ENCODE data around the gene SDK1. TPM values are rescaled to one million over a fixed set of nuclear protein-coding genes. Genes with fewer than 3 reads are reported as not detected.

Gene SDK1
- total and polyA plus RNA-seq, 2 experiments from 2014 or later, result 2.1 to 10.0 TPM

DNA sequence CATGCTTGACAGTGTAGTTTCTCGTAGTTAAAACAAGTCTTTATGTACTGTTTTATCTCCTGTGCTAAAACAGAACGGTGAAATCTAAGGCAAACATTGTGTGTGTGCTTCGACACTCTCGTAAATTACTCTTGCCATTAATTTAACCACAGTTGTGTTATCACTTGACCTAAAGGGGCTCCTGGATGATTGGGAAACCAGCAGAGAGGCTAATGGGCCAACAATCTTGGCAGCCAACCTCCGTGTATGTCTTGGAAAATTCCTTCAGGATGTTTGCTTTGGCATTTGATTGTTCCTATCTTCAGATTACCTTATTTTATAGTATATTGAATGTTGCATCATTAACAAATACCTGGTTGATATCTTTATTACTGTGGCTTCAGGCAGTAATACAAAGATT lies 409.5 kb downstream of the SDK1 start (continued):
- TF ChIP-seq, protein P1, sequence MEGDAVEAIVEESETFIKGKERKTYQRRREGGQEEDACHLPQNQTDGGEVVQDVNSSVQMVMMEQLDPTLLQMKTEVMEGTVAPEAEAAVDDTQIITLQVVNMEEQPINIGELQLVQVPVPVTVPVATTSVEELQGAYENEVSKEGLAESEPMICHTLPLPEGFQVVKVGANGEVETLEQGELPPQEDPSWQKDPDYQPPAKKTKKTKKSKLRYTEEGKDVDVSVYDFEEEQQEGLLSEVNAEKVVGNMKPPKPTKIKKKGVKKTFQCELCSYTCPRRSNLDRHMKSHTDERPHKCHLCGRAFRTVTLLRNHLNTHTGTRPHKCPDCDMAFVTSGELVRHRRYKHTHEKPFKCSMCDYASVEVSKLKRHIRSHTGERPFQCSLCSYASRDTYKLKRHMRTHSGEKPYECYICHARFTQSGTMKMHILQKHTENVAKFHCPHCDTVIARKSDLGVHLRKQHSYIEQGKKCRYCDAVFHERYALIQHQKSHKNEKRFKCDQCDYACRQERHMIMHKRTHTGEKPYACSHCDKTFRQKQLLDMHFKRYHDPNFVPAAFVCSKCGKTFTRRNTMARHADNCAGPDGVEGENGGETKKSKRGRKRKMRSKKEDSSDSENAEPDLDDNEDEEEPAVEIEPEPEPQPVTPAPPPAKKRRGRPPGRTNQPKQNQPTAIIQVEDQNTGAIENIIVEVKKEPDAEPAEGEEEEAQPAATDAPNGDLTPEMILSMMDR (conservative IDR thresholded peaks at IDR 0.05; ENCODE audit: low read depth in 2 of 2), result no peak
- TF ChIP-seq ZNF114 (CRISPR knock-in tag; IDR thresholded peaks at IDR 0.05) (no peak), STAT1 (IDR thresholded peaks at IDR 0.05; ENCODE audit: unreplicated experiment) (no peak), ZNF331 (CRISPR knock-in tag; IDR thresholded peaks at IDR 0.05; ENCODE audit: low read depth) (no peak), EZH2phosphoT487 (IDR thresholded peaks at IDR 0.05; ENCODE audit: unreplicated experiment) (no peak), JUNB (IDR thresholded peaks at IDR 0.05; ENCODE audit: unreplicated experiment) (no peak), CREB1 (CRISPR knock-in tag; IDR thresholded peaks at IDR 0.05; ENCODE audit: low read depth) (no peak)
- TF ChIP-seq, protein P2, sequence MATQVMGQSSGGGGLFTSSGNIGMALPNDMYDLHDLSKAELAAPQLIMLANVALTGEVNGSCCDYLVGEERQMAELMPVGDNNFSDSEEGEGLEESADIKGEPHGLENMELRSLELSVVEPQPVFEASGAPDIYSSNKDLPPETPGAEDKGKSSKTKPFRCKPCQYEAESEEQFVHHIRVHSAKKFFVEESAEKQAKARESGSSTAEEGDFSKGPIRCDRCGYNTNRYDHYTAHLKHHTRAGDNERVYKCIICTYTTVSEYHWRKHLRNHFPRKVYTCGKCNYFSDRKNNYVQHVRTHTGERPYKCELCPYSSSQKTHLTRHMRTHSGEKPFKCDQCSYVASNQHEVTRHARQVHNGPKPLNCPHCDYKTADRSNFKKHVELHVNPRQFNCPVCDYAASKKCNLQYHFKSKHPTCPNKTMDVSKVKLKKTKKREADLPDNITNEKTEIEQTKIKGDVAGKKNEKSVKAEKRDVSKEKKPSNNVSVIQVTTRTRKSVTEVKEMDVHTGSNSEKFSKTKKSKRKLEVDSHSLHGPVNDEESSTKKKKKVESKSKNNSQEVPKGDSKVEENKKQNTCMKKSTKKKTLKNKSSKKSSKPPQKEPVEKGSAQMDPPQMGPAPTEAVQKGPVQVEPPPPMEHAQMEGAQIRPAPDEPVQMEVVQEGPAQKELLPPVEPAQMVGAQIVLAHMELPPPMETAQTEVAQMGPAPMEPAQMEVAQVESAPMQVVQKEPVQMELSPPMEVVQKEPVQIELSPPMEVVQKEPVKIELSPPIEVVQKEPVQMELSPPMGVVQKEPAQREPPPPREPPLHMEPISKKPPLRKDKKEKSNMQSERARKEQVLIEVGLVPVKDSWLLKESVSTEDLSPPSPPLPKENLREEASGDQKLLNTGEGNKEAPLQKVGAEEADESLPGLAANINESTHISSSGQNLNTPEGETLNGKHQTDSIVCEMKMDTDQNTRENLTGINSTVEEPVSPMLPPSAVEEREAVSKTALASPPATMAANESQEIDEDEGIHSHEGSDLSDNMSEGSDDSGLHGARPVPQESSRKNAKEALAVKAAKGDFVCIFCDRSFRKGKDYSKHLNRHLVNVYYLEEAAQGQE (IDR thresholded peaks at IDR 0.05; ENCODE audit: unreplicated experiment), result no peak
- TF ChIP-seq, protein P3, sequence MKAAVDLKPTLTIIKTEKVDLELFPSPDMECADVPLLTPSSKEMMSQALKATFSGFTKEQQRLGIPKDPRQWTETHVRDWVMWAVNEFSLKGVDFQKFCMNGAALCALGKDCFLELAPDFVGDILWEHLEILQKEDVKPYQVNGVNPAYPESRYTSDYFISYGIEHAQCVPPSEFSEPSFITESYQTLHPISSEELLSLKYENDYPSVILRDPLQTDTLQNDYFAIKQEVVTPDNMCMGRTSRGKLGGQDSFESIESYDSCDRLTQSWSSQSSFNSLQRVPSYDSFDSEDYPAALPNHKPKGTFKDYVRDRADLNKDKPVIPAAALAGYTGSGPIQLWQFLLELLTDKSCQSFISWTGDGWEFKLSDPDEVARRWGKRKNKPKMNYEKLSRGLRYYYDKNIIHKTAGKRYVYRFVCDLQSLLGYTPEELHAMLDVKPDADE (IDR thresholded peaks at IDR 0.05), result no peak

DNA sequence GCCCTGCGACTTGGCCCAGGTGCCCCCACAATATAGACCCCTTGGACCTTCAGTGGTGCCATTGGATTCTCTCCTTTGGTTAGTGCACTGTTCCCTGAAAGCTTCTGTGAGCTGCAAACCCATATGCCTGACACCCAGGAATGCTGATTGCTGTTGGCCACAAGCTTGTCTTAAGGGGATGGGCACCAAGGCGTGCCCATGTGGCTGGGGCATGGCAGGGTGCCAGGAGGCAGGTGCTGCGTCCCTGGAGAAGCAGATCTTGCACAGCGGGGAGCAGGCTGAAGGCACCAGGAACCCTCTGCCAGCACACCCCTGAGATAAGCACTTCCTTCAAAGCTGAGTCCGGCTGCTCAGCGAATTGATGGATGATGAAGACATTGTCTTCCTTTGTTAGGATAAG lies 411.8 kb downstream of the SDK1 start:
- no peaks in the 10 kb centered on the region; the same call in 1 of the 2 replicates for H3K9me2 ChIP-seq (ENCODE audit: insufficient read depth)
- Mint-ChIP-seq H3K4me1 (peaks cover 4% of the 10 kb centered on the region; the same call in 1 of the 3 replicates), H3K9me3 (peaks cover 10% of the 10 kb centered on the region), H3K27ac (no peak overlapping the region), H3K27me3 (ENCODE audit: insufficient read depth, low read depth, poor library complexity) (no peaks in the 10 kb centered on the region), H3K4me3 (no peak overlapping the region), H3K36me3 (ENCODE audit: low read depth) (peaks cover 5% of the 10 kb centered on the region; the same call in 1 of the 3 replicates)
- H4K20me1 ChIP-seq (replicated peaks; ENCODE audit: insufficient read depth), result no peaks in the 10 kb centered on the region
- no peak for ATAC-seq
- H3K79me2 ChIP-seq (replicated peaks; ENCODE audit: insufficient read depth), result no peaks in the 10 kb centered on the region
- H3K4me1 ChIP-seq (ENCODE audit: insufficient read depth), result no peaks in the 10 kb centered on the region
- DNase-seq (ENCODE audit: low spot score), result no peak
- H3K4me3 ChIP-seq, result no peak overlapping the region
- H3K27ac ChIP-seq (ENCODE audit: low read depth), result no peak overlapping the region
- TF ChIP-seq, protein P4, sequence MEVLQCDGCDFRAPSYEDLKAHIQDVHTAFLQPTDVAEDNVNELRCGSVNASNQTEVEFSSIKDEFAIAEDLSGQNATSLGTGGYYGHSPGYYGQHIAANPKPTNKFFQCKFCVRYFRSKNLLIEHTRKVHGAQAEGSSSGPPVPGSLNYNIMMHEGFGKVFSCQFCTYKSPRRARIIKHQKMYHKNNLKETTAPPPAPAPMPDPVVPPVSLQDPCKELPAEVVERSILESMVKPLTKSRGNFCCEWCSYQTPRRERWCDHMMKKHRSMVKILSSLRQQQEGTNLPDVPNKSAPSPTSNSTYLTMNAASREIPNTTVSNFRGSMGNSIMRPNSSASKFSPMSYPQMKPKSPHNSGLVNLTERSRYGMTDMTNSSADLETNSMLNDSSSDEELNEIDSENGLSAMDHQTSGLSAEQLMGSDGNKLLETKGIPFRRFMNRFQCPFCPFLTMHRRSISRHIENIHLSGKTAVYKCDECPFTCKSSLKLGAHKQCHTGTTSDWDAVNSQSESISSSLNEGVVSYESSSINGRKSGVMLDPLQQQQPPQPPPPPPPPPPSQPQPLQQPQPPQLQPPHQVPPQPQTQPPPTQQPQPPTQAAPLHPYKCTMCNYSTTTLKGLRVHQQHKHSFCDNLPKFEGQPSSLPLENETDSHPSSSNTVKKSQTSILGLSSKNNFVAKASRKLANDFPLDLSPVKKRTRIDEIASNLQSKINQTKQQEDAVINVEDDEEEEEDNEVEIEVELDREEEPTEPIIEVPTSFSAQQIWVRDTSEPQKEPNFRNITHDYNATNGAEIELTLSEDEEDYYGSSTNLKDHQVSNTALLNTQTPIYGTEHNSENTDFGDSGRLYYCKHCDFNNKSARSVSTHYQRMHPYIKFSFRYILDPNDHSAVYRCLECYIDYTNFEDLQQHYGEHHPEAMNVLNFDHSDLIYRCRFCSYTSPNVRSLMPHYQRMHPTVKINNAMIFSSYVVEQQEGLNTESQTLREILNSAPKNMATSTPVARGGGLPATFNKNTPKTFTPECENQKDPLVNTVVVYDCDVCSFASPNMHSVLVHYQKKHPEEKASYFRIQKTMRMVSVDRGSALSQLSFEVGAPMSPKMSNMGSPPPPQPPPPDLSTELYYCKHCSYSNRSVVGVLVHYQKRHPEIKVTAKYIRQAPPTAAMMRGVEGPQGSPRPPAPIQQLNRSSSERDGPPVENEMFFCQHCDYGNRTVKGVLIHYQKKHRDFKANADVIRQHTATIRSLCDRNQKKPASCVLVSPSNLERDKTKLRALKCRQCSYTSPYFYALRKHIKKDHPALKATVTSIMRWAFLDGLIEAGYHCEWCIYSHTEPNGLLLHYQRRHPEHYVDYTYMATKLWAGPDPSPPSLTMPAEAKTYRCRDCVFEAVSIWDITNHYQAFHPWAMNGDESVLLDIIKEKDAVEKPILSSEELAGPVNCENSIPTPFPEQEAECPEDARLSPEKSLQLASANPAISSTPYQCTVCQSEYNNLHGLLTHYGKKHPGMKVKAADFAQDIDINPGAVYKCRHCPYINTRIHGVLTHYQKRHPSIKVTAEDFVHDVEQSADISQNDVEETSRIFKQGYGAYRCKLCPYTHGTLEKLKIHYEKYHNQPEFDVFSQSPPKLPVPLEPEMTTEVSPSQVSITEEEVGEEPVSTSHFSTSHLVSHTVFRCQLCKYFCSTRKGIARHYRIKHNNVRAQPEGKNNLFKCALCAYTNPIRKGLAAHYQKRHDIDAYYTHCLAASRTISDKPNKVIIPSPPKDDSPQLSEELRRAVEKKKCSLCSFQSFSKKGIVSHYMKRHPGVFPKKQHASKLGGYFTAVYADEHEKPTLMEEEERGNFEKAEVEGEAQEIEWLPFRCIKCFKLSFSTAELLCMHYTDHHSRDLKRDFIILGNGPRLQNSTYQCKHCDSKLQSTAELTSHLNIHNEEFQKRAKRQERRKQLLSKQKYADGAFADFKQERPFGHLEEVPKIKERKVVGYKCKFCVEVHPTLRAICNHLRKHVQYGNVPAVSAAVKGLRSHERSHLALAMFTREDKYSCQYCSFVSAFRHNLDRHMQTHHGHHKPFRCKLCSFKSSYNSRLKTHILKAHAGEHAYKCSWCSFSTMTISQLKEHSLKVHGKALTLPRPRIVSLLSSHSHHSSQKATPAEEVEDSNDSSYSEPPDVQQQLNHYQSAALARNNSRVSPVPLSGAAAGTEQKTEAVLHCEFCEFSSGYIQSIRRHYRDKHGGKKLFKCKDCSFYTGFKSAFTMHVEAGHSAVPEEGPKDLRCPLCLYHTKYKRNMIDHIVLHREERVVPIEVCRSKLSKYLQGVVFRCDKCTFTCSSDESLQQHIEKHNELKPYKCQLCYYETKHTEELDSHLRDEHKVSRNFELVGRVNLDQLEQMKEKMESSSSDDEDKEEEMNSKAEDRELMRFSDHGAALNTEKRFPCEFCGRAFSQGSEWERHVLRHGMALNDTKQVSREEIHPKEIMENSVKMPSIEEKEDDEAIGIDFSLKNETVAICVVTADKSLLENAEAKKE (CRISPR knock-in tag; IDR thresholded peaks at IDR 0.05), result no peak
- TF ChIP-seq ZNF114 (CRISPR knock-in tag; IDR thresholded peaks at IDR 0.05), result no peak
- TF ChIP-seq JUNB (IDR thresholded peaks at IDR 0.05; ENCODE audit: unreplicated experiment), result no peak
- TF ChIP-seq NANOG (IDR thresholded peaks at IDR 0.05; ENCODE audit: borderline replicate concordance), result no peak
- no peaks in the 10 kb centered on the region for H3K36me3 ChIP-seq (ENCODE audit: insufficient read depth)
- no peak overlapping the region for H2AFZ ChIP-seq
- H3F3A ChIP-seq (replicated peaks; ENCODE audit: low read depth), result no peaks in the 10 kb centered on the region
- H3K27me3 ChIP-seq (ENCODE audit: insufficient read depth), result no peaks in the 10 kb centered on the region
- H3K4me2 ChIP-seq, result no peak overlapping the region

Data from GM23338 (cell line).